ENCODE data around the gene SPOCK1. TPM values are rescaled to one million over a fixed set of nuclear protein-coding genes. Genes with fewer than 3 reads are reported as not detected.

The SPOCK1 gene
- total and polyA plus RNA-seq, 4 donors, result 0.48 to 4.5 (median 0.69) TPM

- Histone ChIP-seq H3K9me3 (ENCODE audit: control insufficient read depth in 4 of 4, insufficient read depth in 3 of 4, low read length in 3 of 4) (peaks cover 0 to 3% (median 0%) of the 10 kb centered on the region in 4 donors), H3K9ac (ENCODE audit: insufficient read depth in 1 of 2, low read length in 2 of 2) (no peak overlapping the region), H3K36me3 (ENCODE audit: control insufficient read depth in 4 of 4, insufficient read depth in 4 of 4, low read length in 4 of 4) (no peaks in the 10 kb centered on the region), H3K4me3 (no peak overlapping the region), H3K27ac (ENCODE audit: low read depth in 1 of 2, low read length in 1 of 2) (no peak overlapping the region), H3K27me3 (ENCODE audit: control insufficient read depth in 3 of 3, insufficient read depth in 3 of 3, low read length in 2 of 3) (no peaks in the 10 kb centered on the region), H3K4me1 (ENCODE audit: control insufficient read depth in 5 of 5, insufficient read depth in 5 of 5, low read length in 5 of 5) (no peaks in the 10 kb centered on the region)
- no peak for DNase-seq
- TF ChIP-seq, protein P1, sequence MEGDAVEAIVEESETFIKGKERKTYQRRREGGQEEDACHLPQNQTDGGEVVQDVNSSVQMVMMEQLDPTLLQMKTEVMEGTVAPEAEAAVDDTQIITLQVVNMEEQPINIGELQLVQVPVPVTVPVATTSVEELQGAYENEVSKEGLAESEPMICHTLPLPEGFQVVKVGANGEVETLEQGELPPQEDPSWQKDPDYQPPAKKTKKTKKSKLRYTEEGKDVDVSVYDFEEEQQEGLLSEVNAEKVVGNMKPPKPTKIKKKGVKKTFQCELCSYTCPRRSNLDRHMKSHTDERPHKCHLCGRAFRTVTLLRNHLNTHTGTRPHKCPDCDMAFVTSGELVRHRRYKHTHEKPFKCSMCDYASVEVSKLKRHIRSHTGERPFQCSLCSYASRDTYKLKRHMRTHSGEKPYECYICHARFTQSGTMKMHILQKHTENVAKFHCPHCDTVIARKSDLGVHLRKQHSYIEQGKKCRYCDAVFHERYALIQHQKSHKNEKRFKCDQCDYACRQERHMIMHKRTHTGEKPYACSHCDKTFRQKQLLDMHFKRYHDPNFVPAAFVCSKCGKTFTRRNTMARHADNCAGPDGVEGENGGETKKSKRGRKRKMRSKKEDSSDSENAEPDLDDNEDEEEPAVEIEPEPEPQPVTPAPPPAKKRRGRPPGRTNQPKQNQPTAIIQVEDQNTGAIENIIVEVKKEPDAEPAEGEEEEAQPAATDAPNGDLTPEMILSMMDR (IDR thresholded peaks at IDR 0.05; ENCODE audit: control extremely low read depth, extremely low read depth), result no peak
- ATAC-seq (ENCODE audit: insufficient read depth, low FRiP score), result no peak
- 65 to 73% methylated on average over 5 of the region's 5 CpGs for WGBS, 2 donors
Measured at GRCh38 chr5:137402436-137403187, 96.5 kb downstream of the SPOCK1 start.

DNA sequence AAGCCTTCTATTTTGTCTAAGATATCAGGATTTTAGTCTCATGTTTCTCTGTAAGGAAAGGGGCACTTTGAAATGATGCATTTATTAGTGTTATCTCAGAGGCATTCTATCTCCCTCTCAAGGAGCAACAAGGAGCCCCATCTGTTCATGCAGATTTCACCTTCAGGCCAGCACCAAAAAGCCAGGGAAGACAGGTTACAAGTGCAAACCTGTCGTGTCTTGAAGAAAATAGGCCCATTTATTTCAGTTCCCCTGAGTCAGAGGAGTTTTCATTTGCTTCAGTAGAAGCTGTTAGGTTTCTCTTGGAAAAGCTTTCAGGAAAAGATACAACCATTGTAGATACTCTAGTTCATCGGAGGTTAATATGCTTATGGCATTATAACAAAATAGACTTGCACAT is 97.2 kb downstream of the SPOCK1 start:
- Histone ChIP-seq H3K36me3 (ENCODE audit: control insufficient read depth in 4 of 4, insufficient read depth in 4 of 4, low read length in 4 of 4) (no peaks in the 10 kb centered on the region), H3K27me3 (ENCODE audit: control insufficient read depth in 3 of 3, insufficient read depth in 3 of 3, low read length in 2 of 3) (no peaks in the 10 kb centered on the region), H3K4me3 (no peak overlapping the region), H3K27ac (ENCODE audit: low read depth in 1 of 2, low read length in 1 of 2) (no peak overlapping the region), H3K4me1 (ENCODE audit: control insufficient read depth in 5 of 5, insufficient read depth in 5 of 5, low read length in 5 of 5) (no peaks in the 10 kb centered on the region), H3K9me3 (ENCODE audit: control insufficient read depth in 4 of 4, insufficient read depth in 3 of 4, low read length in 3 of 4) (peaks cover 0 to 4% (median 0%) of the 10 kb centered on the region in 4 donors), H3K9ac (ENCODE audit: insufficient read depth in 1 of 2, low read length in 2 of 2) (no peak overlapping the region)
- WGBS, 2 donors, result 66 to 70% methylated on average over 2 of the region's 2 CpGs
- ATAC-seq (ENCODE audit: insufficient read depth, low FRiP score) (no peak), DNase-seq (no peak)
- TF ChIP-seq, protein P1 (IDR thresholded peaks at IDR 0.05; ENCODE audit: control extremely low read depth, extremely low read depth), result no peak

GRCh38 chr5:137400571-137400970 is 98.6 kb downstream of the SPOCK1 start:
- Histone ChIP-seq H3K4me1 (ENCODE audit: control insufficient read depth in 5 of 5, insufficient read depth in 5 of 5, low read length in 5 of 5) (no peaks in the 10 kb centered on the region), H3K27ac (ENCODE audit: low read depth in 1 of 2, low read length in 1 of 2) (no peak overlapping the region), H3K9ac (ENCODE audit: insufficient read depth in 1 of 2, low read length in 2 of 2) (no peak overlapping the region), H3K27me3 (ENCODE audit: control insufficient read depth in 3 of 3, insufficient read depth in 3 of 3, low read length in 2 of 3) (no peaks in the 10 kb centered on the region), H3K9me3 (ENCODE audit: control insufficient read depth in 4 of 4, insufficient read depth in 3 of 4, low read length in 3 of 4) (peaks cover 0 to 5% (median 0%) of the 10 kb centered on the region in 4 donors), H3K4me3 (no peak overlapping the region), H3K36me3 (ENCODE audit: control insufficient read depth in 4 of 4, insufficient read depth in 4 of 4, low read length in 4 of 4) (no peaks in the 10 kb centered on the region)
- TF ChIP-seq, protein P1 (IDR thresholded peaks at IDR 0.05; ENCODE audit: control extremely low read depth, extremely low read depth), result no peak
- 79 to 85% methylated on average over 5 of the region's 5 CpGs for WGBS, 2 donors
- ATAC-seq (ENCODE audit: insufficient read depth, low FRiP score) (no peak), DNase-seq (no peak)
